22Rv1 (cell line): ENCODE measurements around the gene SYF2.
"Not testable (repeated sequence)": the region's sequence is repeated elsewhere in the genome, so short reads cannot be mapped to it uniquely, and the experiment has no call there.

Experiments
- ZFX ChIP-seq: fragments of 450-650 bp; IDR thresholded peaks from 2 replicates; pipeline ENCODE4 v1.6.1; 2017; ENCODE audit warnings: antibody characterized with exemption, borderline replicate concordance
- TF ChIP-seq, protein P1 (sequence below): fragments of 450-650 bp; IDR thresholded peaks from 2 replicates; pipeline ENCODE4 v1.5.1; 2017; ENCODE audit warnings: mild to moderate bottlenecking

GRCh38 chr1:25259813-25260212 lies 27.5 kb upstream of the SYF2 start:
- TF ChIP-seq, protein P1, sequence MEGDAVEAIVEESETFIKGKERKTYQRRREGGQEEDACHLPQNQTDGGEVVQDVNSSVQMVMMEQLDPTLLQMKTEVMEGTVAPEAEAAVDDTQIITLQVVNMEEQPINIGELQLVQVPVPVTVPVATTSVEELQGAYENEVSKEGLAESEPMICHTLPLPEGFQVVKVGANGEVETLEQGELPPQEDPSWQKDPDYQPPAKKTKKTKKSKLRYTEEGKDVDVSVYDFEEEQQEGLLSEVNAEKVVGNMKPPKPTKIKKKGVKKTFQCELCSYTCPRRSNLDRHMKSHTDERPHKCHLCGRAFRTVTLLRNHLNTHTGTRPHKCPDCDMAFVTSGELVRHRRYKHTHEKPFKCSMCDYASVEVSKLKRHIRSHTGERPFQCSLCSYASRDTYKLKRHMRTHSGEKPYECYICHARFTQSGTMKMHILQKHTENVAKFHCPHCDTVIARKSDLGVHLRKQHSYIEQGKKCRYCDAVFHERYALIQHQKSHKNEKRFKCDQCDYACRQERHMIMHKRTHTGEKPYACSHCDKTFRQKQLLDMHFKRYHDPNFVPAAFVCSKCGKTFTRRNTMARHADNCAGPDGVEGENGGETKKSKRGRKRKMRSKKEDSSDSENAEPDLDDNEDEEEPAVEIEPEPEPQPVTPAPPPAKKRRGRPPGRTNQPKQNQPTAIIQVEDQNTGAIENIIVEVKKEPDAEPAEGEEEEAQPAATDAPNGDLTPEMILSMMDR, result peak; percentile 20
- TF ChIP-seq ZFX, result not testable (repeated sequence)
